ENCODE measurements around the gene TIMD4.
"Not testable (repeated sequence)": the region's sequence is repeated elsewhere in the genome, so short reads cannot be mapped to it uniquely, and the experiment has no call there.

TIMD4 gene

DNA sequence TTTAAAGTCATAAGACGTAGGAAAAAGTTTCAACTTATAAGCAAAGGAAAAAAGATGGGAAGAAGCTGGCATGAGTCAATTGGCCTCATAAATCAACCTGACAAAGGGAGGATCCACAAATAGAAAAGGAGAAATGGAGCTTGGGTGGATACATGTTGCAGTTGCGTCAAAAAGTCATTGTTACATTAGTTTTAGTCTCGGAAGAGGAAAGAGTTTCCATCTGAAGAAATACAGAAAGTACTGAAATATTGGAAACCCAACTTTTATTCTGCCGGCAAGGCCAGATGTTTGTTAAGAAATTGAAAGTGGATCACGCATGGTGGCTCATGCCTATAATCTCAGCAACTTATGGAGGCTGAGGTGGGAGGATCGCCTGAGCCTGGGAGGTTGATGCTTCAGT is 11.3 kb upstream of the TIMD4 start:
- Histone ChIP-seq H3K4me3 (ENCODE audit: low read depth, low read length) (no peak overlapping the region), H3K27me3 (ENCODE audit: insufficient read depth, low read depth, severe bottlenecking) (no peaks in the 10 kb centered on the region), H3K36me3 (no peaks in the 10 kb centered on the region), H3K27ac (no peak overlapping the region), H3K9me3 (ENCODE audit: severe bottlenecking) (no peaks in the 10 kb centered on the region)
- DNase-seq, result no peak
- TF ChIP-seq, protein P1, sequence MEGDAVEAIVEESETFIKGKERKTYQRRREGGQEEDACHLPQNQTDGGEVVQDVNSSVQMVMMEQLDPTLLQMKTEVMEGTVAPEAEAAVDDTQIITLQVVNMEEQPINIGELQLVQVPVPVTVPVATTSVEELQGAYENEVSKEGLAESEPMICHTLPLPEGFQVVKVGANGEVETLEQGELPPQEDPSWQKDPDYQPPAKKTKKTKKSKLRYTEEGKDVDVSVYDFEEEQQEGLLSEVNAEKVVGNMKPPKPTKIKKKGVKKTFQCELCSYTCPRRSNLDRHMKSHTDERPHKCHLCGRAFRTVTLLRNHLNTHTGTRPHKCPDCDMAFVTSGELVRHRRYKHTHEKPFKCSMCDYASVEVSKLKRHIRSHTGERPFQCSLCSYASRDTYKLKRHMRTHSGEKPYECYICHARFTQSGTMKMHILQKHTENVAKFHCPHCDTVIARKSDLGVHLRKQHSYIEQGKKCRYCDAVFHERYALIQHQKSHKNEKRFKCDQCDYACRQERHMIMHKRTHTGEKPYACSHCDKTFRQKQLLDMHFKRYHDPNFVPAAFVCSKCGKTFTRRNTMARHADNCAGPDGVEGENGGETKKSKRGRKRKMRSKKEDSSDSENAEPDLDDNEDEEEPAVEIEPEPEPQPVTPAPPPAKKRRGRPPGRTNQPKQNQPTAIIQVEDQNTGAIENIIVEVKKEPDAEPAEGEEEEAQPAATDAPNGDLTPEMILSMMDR (IDR thresholded peaks at IDR 0.05; ENCODE audit: low read depth, low read length), result no peak

DNA sequence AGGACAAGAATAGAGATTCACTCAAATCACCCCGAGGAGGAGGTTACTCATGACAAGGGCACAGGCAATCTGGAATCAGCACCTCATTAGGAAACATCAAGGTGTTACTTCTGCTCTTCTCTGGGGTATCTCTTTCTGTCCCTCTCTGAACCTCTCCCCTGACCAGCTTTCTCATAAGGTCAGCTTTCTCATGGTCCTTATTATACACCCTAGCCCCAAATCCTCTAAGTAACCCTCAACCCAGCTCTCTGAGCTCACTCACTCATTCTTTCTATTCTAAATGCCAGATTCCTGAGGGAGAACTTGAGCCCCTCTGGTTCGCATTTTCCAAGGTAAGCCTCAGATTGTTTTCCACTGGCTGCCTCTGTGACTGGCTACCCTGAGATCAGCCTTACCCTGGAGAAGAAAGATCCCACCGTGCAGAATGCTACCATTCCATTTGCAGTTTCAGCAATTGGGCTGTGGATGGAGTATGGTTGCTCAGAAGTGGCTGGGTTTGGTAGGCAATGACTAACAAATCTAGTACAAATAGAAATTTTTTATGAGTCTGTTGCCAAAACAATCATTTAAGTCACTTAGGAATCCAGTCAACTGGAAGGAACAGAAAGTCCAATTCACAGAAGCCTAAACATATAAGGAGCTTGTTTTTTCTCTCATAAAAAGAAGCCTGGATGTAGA is 9.0 kb upstream of the TIMD4 start:
- H3K36me3 ChIP-seq, result no peaks in the 10 kb centered on the region
- TF ChIP-seq, protein P1 (IDR thresholded peaks at IDR 0.05; ENCODE audit: low read depth, low read length), result no peak
- H3K9me3 ChIP-seq (ENCODE audit: severe bottlenecking), result no peaks in the 10 kb centered on the region
- H3K4me3 ChIP-seq (ENCODE audit: low read depth, low read length), result no peak overlapping the region
- no peak overlapping the region for H3K27ac ChIP-seq
- DNase-seq, result no peak
- no peaks in the 10 kb centered on the region for H3K27me3 ChIP-seq (ENCODE audit: insufficient read depth, low read depth, severe bottlenecking)

DNA sequence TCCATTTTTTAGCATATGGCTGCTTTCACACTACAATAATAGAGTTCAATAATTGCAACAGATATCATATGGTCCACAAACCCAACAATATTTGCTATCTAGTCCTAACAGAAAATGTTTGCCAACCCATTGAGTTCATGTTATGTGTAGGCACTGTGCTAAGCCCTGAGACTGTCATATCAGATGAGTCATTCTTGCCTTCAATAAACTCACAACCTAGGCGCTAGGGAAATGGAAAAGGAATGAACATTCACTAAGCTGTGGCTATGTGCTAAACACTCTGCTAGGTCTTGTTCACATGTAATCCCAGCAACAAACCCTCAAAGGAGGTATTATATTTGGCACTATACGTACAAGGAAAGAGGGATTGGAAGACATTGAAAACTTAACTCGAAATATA is 8.4 kb upstream of the TIMD4 start:
- H3K27ac ChIP-seq, result no peak overlapping the region
- no peak for DNase-seq

DNA sequence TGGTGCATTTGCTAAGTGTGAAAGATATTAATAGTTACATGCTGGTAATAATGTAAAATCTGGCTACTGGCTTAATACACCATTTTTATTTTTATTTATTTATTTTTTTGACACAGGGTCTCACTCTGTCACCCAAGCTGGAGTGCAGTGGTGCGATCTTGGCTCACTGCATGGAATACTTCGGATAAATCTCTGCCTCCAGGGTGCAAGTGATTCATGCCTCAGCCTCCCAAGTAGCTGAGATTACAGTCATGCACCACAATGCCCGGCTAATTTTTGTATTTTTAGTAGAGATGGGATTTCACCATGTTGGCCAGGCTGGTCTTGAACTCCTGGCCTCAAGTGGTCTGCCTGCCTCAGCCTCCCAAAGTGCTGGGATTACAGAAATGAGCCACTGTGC is 4.4 kb upstream of the TIMD4 start:
- not testable (repeated sequence) for H3K4me3 ChIP-seq (ENCODE audit: low read depth, low read length); H3K27me3 ChIP-seq (ENCODE audit: insufficient read depth, low read depth, severe bottlenecking); H3K9me3 ChIP-seq (ENCODE audit: severe bottlenecking)

More for the DNA sequence above, 8.4 kb upstream of the TIMD4 start:
- no peak overlapping the region for H3K4me3 ChIP-seq (ENCODE audit: low read depth, low read length)
- TF ChIP-seq, protein P1 (IDR thresholded peaks at IDR 0.05; ENCODE audit: low read depth, low read length), result no peak
- H3K36me3 ChIP-seq, result no peaks in the 10 kb centered on the region
- H3K9me3 ChIP-seq (ENCODE audit: severe bottlenecking), result no peaks in the 10 kb centered on the region
- H3K27me3 ChIP-seq (ENCODE audit: insufficient read depth, low read depth, severe bottlenecking), result no peaks in the 10 kb centered on the region

DNA sequence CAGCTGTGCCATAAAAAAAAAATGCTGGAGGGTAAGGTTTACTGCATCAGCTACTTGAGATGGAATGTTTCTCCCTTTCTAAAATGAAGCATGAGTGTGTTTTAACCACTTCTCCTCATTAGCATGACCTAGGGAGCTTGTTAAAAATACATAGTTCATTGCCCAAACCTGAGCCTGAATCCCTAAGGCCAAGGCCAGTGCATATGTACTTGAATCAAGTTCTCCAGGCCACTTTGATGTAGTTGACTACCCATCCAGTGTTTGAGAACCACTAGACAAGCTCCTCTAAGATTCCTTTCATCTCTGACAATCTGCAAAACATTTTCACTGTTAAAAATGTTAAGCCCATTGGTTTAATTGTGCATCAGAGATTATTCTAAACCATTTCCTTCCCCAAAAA is 6.7 kb downstream of the TIMD4 start:
- Histone ChIP-seq H3K36me3 (no peaks in the 10 kb centered on the region), H3K4me3 (ENCODE audit: low read depth, low read length) (no peak overlapping the region), H3K27ac (no peak overlapping the region), H3K9me3 (ENCODE audit: severe bottlenecking) (no peaks in the 10 kb centered on the region), H3K27me3 (ENCODE audit: insufficient read depth, low read depth, severe bottlenecking) (no peaks in the 10 kb centered on the region)
- no peak for DNase-seq
- TF ChIP-seq, protein P1 (IDR thresholded peaks at IDR 0.05; ENCODE audit: low read depth, low read length), result no peak

More for the DNA sequence above, 4.4 kb upstream of the TIMD4 start:
- not testable (repeated sequence) for DNase-seq, H3K36me3 ChIP-seq, H3K27ac ChIP-seq

DNA sequence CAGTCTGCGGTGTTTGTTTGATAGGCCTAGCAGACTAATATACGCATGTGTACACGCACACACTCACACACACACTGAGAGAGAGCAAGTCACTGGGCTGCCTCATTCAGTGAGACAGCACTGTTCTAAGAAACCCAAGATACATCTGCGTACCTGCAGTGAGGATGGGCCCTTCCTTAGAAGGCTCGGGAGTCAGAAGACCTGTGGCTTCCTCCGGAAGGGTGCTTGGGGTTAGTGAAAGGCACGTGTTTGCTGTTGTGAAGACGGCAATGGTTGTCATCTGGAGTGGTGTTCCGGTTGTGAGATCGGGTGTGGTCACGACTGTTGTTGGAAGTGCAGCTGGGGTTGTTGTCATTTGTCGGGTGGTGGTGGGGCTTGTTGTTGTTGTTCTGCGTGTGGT is 11.7 kb downstream of the TIMD4 start:
- TF ChIP-seq, protein P1 (IDR thresholded peaks at IDR 0.05; ENCODE audit: low read depth, low read length), result no peak
- Histone ChIP-seq H3K4me3 (ENCODE audit: low read depth, low read length) (no peak overlapping the region), H3K27me3 (ENCODE audit: insufficient read depth, low read depth, severe bottlenecking) (no peaks in the 10 kb centered on the region), H3K36me3 (no peaks in the 10 kb centered on the region), H3K27ac (no peak overlapping the region), H3K9me3 (ENCODE audit: severe bottlenecking) (no peaks in the 10 kb centered on the region)
- DNase-seq, result no peak
